Chondrocyte (in vitro differentiated cells): ENCODE data around the gene MCM9. TPM values are rescaled to one million over a fixed set of nuclear protein-coding genes. Genes with fewer than 3 reads are reported as not detected.

Experiments used
- DNase-seq: peaks from one replicate; pipeline ENCODE4 v3.0.0; 2021; ENCODE audit warnings: mixed read lengths, low spot score
- H3K27ac Mint-ChIP-seq: one replicate; pipeline ENCODE4 v1.8.0; 2021; ENCODE audit warnings: mild to moderate bottlenecking, moderate library complexity, mixed read lengths; ENCODE audit not compliant: unreplicated experiment
- H3K27me3 Mint-ChIP-seq: 2 replicates; pipeline ENCODE4 v1.8.0; 2021; ENCODE audit warnings: low read depth, mixed read lengths
- H3K36me3 Mint-ChIP-seq: 2 replicates; pipeline ENCODE4 v1.8.0; 2021; ENCODE audit warnings: low read depth, mixed read lengths
- H3K4me1 Mint-ChIP-seq: 2 replicates; pipeline ENCODE4 v1.8.0; 2021; ENCODE audit warnings: low read depth, mild to moderate bottlenecking, mixed read lengths
- H3K4me3 Mint-ChIP-seq: one replicate; pipeline ENCODE4 v1.8.0; 2021; ENCODE audit warnings: mild to moderate bottlenecking, moderate library complexity, mixed read lengths; ENCODE audit not compliant: unreplicated experiment
- H3K9me3 Mint-ChIP-seq: 2 replicates; pipeline ENCODE4 v1.8.0; 2021; ENCODE audit warnings: low read depth, mixed read lengths
- total RNA-seq: library from RNA; stranded (reverse); gene quantifications from 3 replicates; pipeline ENCODE4 v1.2.1, GENCODE V29; 2021
- TF ChIP-seq, protein P1 (sequence below): fragments of 200-600 bp; sonication (generic); IDR thresholded peaks from 2 replicates; pipeline ENCODE4 v1.5.0; 2021; ENCODE audit warnings: antibody characterized with exemption, mild to moderate bottlenecking, moderate library complexity

Gene MCM9
- total RNA-seq, 1 donor from 2014 or later: 9.9 TPM

DNA sequence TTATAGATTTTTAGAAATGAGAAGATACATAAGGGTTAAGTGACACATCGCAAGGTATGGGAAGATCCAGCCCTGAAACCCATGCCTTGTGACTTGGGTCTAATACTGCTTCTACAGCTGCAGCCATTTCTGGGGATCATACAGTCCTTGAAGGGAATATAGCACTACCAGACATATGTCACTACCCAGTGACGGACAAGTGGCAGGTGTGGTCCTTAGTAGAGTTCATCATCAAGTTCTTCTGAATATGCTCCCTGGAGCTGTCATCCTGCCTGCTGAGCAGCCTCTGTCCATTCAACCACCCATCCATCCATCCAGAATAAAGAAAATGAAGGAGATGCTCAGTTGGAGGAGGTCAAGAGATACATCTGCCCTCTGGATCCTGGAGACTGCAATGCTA, 159.6 kb downstream of the MCM9 start:
- Mint-ChIP-seq H3K4me1 (peaks cover 9% of the 10 kb centered on the region), H3K27ac (no peak overlapping the region), H3K27me3 (peaks cover 2% of the 10 kb centered on the region), H3K4me3 (no peak overlapping the region), H3K36me3 (no peaks in the 10 kb centered on the region), H3K9me3 (no peaks in the 10 kb centered on the region)
- no peak for DNase-seq
- TF ChIP-seq, protein P1, sequence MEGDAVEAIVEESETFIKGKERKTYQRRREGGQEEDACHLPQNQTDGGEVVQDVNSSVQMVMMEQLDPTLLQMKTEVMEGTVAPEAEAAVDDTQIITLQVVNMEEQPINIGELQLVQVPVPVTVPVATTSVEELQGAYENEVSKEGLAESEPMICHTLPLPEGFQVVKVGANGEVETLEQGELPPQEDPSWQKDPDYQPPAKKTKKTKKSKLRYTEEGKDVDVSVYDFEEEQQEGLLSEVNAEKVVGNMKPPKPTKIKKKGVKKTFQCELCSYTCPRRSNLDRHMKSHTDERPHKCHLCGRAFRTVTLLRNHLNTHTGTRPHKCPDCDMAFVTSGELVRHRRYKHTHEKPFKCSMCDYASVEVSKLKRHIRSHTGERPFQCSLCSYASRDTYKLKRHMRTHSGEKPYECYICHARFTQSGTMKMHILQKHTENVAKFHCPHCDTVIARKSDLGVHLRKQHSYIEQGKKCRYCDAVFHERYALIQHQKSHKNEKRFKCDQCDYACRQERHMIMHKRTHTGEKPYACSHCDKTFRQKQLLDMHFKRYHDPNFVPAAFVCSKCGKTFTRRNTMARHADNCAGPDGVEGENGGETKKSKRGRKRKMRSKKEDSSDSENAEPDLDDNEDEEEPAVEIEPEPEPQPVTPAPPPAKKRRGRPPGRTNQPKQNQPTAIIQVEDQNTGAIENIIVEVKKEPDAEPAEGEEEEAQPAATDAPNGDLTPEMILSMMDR: no peak

DNA sequence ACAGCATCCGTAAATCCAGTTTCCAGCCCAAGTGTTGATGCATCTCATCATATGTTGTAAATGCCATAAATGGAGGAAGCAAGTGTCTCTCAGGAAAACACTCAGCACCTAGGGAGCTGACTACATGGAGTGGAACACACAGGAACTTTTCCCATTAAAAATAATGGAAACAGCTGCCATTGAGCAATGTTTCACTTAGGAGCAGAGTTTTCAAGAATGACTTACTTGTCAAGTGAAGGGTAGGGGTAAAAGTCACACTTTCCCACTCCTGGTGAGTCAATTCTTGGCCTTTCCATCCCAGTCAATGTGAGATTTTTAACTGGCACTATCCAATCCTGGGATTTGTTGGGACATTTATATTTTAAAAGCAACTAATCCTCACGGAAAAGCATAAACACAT, 160.4 kb downstream of the MCM9 start:
- Mint-ChIP-seq H3K9me3 (no peaks in the 10 kb centered on the region), H3K36me3 (no peaks in the 10 kb centered on the region), H3K4me1 (peaks cover 13% of the 10 kb centered on the region), H3K27ac (no peak overlapping the region), H3K27me3 (no peaks in the 10 kb centered on the region), H3K4me3 (no peak overlapping the region)
- DNase-seq: no peak
- TF ChIP-seq, protein P1: no peak

DNA sequence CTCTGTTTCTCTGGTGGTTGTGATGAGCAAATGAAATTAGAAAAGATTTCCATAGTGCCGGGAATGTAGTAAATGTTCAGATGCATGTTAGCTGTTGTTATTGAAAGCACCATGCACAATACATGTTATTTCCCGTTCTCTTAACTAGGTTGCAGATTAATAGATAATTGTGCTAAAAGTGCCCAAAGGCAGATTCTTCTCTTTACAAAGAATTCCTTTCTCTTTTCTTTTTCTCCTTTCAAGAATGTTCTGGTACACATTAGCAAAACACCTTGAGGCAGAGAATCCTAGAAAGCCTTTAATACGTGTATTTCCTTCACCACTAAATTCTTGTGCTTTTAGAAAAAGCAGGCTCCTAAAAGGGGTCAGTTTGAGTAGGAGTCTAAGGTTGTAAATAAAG, 162.1 kb downstream of the MCM9 start:
- no peak for DNase-seq

DNA sequence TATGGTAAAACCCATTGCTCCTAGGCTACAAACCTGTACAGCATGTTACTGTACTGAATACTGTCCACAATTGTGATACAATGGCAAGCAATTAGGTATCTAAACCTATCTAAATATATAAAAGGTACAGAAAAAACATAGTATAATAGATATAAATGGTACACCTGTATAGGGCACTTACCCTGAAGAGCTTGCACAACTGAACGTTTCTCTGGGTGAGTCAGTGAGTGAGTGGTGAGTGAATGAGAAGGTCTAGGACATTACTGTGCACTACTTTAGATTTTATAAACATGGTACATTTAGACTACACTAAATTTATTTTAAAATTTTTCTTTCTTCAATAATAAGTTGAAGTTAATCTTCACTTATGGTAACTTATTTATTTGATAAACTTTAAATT, 163.7 kb downstream of the MCM9 start:
- TF ChIP-seq, protein P1: no peak
- H3K27ac Mint-ChIP-seq: no peak overlapping the region
- H3K9me3 Mint-ChIP-seq: no peaks in the 10 kb centered on the region
- H3K4me3 Mint-ChIP-seq: no peak overlapping the region
- H3K4me1 Mint-ChIP-seq: peaks cover 4% of the 10 kb centered on the region
- no peak for DNase-seq
- no peaks in the 10 kb centered on the region for H3K36me3 Mint-ChIP-seq
- H3K27me3 Mint-ChIP-seq: no peaks in the 10 kb centered on the region

More for the DNA sequence above, 162.1 kb downstream of the MCM9 start:
- Mint-ChIP-seq H3K27me3 (no peaks in the 10 kb centered on the region), H3K4me1 (peaks cover 13% of the 10 kb centered on the region), H3K4me3 (no peak overlapping the region), H3K9me3 (no peaks in the 10 kb centered on the region), H3K36me3 (no peaks in the 10 kb centered on the region), H3K27ac (no peak overlapping the region)
- TF ChIP-seq, protein P1: no peak

DNA sequence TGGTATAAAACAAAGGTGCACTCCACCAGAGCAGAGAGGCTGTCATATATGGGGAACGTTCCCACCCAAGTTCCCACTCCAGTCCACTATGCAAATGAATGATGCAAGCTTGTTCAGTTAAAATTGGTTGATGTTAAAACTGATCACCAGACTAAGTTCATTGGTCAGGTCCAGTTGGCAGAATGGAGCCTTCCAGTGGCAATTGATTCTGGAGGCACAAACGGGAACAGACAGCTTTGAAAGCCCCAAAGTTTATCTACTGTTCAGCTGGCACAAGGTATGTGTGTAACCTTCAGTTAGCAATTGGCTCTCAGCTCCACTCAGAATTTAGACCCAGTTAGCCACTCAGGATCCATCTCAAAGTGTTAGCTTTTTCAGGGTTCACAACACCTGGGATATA, 164.1 kb downstream of the MCM9 start:
- Mint-ChIP-seq H3K9me3 (peaks cover under 1% of the 10 kb centered on the region), H3K36me3 (no peaks in the 10 kb centered on the region), H3K27me3 (no peaks in the 10 kb centered on the region), H3K4me3 (no peak overlapping the region), H3K27ac (no peak overlapping the region), H3K4me1 (peaks cover 4% of the 10 kb centered on the region)
- TF ChIP-seq, protein P1: no peak
- DNase-seq: no peak
